ENCODE results near the gene PSEN1.

GRCh38 chr14:73136387-73137225 is at the start of gene PSEN1:
- peak; percentile 95 for TF ChIP-seq POLR2A (IDR thresholded peaks at IDR 0.05)
- no peak for TF ChIP-seq CTCF (IDR thresholded peaks at IDR 0.05)
- TF ChIP-seq POLR2AphosphoS5 (IDR thresholded peaks at IDR 0.05) = peak; percentile 93 to 97 (median 96)

Measured in transverse colon (tissue), 4 donors.